Trophoblast cell (in vitro differentiated cells and primary cell): Measurements from ENCODE around the gene ZNF18.

Experiments used
- DNase-seq, 2 donors: peaks; one replicate each; pipeline ENCODE4 v3.0.0-alpha.2; 2016
- H2AFZ ChIP-seq: 2 replicates; pipeline ENCODE4 v1.6.1; 2013; ENCODE audit warnings: low read length, moderate library complexity, mild to moderate bottlenecking; ENCODE audit not compliant: insufficient read depth, poor library complexity
- H2AK5ac ChIP-seq: 2 replicates; pipeline ENCODE4 v1.6.1; 2013; ENCODE audit warnings: mild to moderate bottlenecking, low read length
- H2BK120ac ChIP-seq: 2 replicates; pipeline ENCODE4 v1.6.1; 2013; ENCODE audit warnings: low read length, mild to moderate bottlenecking, moderate library complexity; ENCODE audit not compliant: insufficient read depth, poor library complexity
- H2BK12ac ChIP-seq: 2 replicates; pipeline ENCODE4 v1.6.1; 2013; ENCODE audit warnings: mild to moderate bottlenecking, low read length, moderate library complexity
- H2BK5ac ChIP-seq: 2 replicates; pipeline ENCODE4 v1.6.1; 2013; ENCODE audit warnings: low read length, low read depth, moderate library complexity, mild to moderate bottlenecking; ENCODE audit not compliant: poor library complexity
- H3K14ac ChIP-seq: 2 replicates; pipeline ENCODE4 v1.6.1; 2013; ENCODE audit warnings: mild to moderate bottlenecking, low read length
- H3K18ac ChIP-seq: 2 replicates; pipeline ENCODE4 v1.6.1; 2013; ENCODE audit warnings: mild to moderate bottlenecking, low read length
- H3K23ac ChIP-seq: 2 replicates; pipeline ENCODE4 v1.6.1; 2013; ENCODE audit warnings: low read length
- H3K27ac ChIP-seq: 2 replicates; pipeline ENCODE4 v1.5.1; 2013; ENCODE audit warnings: low read depth, mild to moderate bottlenecking, inconsistent platforms, low read length, moderate library complexity
- H3K27me3 ChIP-seq: 2 replicates; pipeline ENCODE4 v1.6.1; 2013; ENCODE audit warnings: inconsistent platforms, mild to moderate bottlenecking, low read length, moderate library complexity; ENCODE audit not compliant: insufficient read depth
- H3K36me3 ChIP-seq, 2 experiments: 1 replicate in 1 of 2; 2 replicates in 1 of 2; pipeline ENCODE4 v1.6.1; 2013; ENCODE audit warnings: low read length in 2 of 2, mild to moderate bottlenecking in 2 of 2, moderate library complexity in 1 of 2; ENCODE audit not compliant: insufficient read depth in 2 of 2, control insufficient read depth in 1 of 2
- H3K4ac ChIP-seq: 2 replicates; pipeline ENCODE4 v1.6.1; 2013; ENCODE audit warnings: low read depth, mild to moderate bottlenecking, low read length, moderate library complexity
- H3K4me1 ChIP-seq, 2 experiments: 1 replicate in 1 of 2; 2 replicates in 1 of 2; pipeline ENCODE4 v1.6.1; 2013; ENCODE audit warnings: low read length in 2 of 2, mild to moderate bottlenecking in 2 of 2, moderate library complexity in 1 of 2; ENCODE audit not compliant: insufficient read depth in 2 of 2, control insufficient read depth in 1 of 2
- H3K4me2 ChIP-seq: 2 replicates; pipeline ENCODE4 v1.6.1; 2013; ENCODE audit warnings: inconsistent platforms, mild to moderate bottlenecking, low read length, moderate library complexity
- H3K4me3 ChIP-seq: 2 replicates; pipeline ENCODE4 v1.5.1; 2013; ENCODE audit warnings: mild to moderate bottlenecking, low read depth, low read length, inconsistent platforms
- H3K79me1 ChIP-seq: one replicate; pipeline ENCODE4 v1.6.1; 2013; ENCODE audit warnings: low read length
- H3K79me2 ChIP-seq: 2 replicates; pipeline ENCODE4 v1.6.1; 2013; ENCODE audit warnings: low read length, mild to moderate bottlenecking; ENCODE audit not compliant: control insufficient read depth, insufficient read depth, poor library complexity
- H3K9ac ChIP-seq: 2 replicates; pipeline ENCODE4 v1.6.1; 2013; ENCODE audit warnings: mild to moderate bottlenecking, low read length
- H3K9me3 ChIP-seq: 2 replicates; pipeline ENCODE4 v1.6.1; 2013; ENCODE audit warnings: low read depth, mild to moderate bottlenecking, control low read depth, inconsistent platforms, low read length; ENCODE audit not compliant: insufficient read depth
- H4K12ac ChIP-seq: 2 replicates; pipeline ENCODE4 v1.6.1; 2013; ENCODE audit warnings: low read depth, mild to moderate bottlenecking, low read length, moderate library complexity
- H4K8ac ChIP-seq: 2 replicates; pipeline ENCODE4 v1.6.1; 2013; ENCODE audit warnings: low read depth, mild to moderate bottlenecking, low read length, moderate library complexity
- H4K91ac ChIP-seq: one replicate; pipeline ENCODE4 v1.6.1; 2013; ENCODE audit warnings: low read depth, mild to moderate bottlenecking, low read length, moderate library complexity
- WGBS: extraction: QIAGEN DNeasy Blood & Tissue Kit; methylation state at CpG from one replicate; pipeline ENCODE4 v1.1.7; 2013; ENCODE audit warnings: missing lambda C conversion rate; ENCODE audit not compliant: insufficient read length, insufficient coverage; ENCODE audit errors: extremely low coverage; 5-methylcytosine and 5-hydroxymethylcytosine counted together

Gene ZNF18

DNA sequence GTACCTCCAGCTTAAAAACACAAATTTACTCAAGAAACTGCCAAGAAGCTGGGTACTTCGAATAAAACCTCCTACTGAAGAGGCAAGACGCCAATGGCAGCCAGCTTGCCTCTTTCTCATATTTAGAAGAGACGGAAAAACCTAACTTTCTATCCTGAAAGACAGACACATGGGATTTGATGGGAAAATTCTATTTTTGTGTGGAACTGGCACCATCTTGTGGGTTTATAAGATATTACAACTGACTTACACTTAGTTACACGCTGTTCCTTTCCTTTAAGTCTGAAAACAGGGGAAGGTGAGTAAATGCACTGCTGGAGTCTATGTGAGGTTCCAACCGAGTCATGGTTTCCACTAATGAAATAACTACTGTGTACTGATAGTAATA is 10.3 kb downstream of the ZNF18 start:
- DNase-seq = peak; percentile 11 to 70
- Histone ChIP-seq H3K36me3 (peaks cover 0 to 8% of the 10 kb centered on the region in 2 experiments), H2BK12ac (no peak overlapping the region), H3K4me1 (peaks cover 2 to 6% of the 10 kb centered on the region in 2 experiments), H3K27ac (no peak overlapping the region), H2BK5ac (no peak overlapping the region), H3K4me2 (no peak overlapping the region), H2AK5ac (no peak overlapping the region), H3K18ac (no peak overlapping the region), H3K27me3 (no peaks in the 10 kb centered on the region), H2BK120ac (no peak overlapping the region), H3K4me3 (no peak overlapping the region), H2AFZ (no peak overlapping the region), H4K12ac (no peak overlapping the region), H3K9me3 (no peaks in the 10 kb centered on the region), H3K79me1 (no peaks in the 10 kb centered on the region), H3K23ac (no peak overlapping the region), H3K79me2 (no peaks in the 10 kb centered on the region), H3K14ac (no peak overlapping the region), H3K4ac (no peak overlapping the region), H4K8ac (no peak overlapping the region), H4K91ac (no peak overlapping the region), H3K9ac (no peak overlapping the region)
- WGBS = no CpG with 5 or more reads among the region's 5 CpGs

DNA sequence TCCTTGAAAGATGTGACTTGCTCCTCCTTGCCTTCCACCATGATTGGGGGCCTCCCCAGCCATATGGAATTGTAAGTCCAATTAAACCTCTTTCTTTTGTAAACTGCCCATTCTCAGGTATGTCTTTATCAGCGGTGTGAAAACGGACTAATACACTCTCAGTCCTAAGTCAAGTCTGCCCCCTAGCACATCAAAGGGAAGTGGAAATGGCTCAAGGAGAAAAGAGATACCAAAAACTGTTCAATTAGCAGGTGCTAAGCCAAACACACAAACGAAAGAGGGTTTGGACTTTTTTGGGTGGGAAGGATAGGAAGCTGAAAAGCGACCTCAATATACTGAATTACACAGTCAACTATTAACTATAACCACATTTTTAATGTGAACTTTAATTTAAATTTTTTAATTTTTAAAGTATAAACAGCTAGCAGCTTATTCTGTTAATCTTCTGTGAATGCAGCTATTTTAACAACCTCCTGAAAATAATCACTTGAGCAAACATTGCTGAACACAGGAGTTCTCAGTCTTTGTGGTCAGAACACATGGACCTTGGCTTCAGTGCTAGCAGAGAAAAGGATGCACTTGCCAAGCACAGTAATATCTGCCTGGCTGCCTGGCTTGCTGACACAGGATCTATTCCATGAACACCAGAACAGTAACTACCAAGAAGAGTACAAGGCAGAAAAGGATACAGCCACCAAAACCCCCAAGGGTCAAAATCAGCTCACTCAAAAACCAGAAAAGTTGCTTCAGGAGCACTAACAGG is 10.9 kb downstream of the ZNF18 start:
- Histone ChIP-seq H3K79me2 (no peaks in the 10 kb centered on the region), H3K9me3 (no peaks in the 10 kb centered on the region), H3K4me3 (no peak overlapping the region), H4K12ac (no peak overlapping the region), H2BK12ac (no peak overlapping the region), H3K4ac (no peak overlapping the region), H2AFZ (no peak overlapping the region), H3K27me3 (no peaks in the 10 kb centered on the region), H2BK5ac (no peak overlapping the region), H3K23ac (no peak overlapping the region), H3K4me2 (no peak overlapping the region), H3K27ac (no peak overlapping the region), H3K9ac (no peak overlapping the region), H3K4me1 (peaks cover 2 to 6% of the 10 kb centered on the region in 2 experiments), H3K18ac (no peak overlapping the region), H3K14ac (no peak overlapping the region), H2AK5ac (no peak overlapping the region), H3K36me3 (peaks cover 0 to 8% of the 10 kb centered on the region in 2 experiments), H4K8ac (no peak overlapping the region), H3K79me1 (no peaks in the 10 kb centered on the region), H2BK120ac (no peak overlapping the region), H4K91ac (no peak overlapping the region)
- DNase-seq = no peak
- no CpG with 5 or more reads among the region's 4 CpGs for WGBS

DNA sequence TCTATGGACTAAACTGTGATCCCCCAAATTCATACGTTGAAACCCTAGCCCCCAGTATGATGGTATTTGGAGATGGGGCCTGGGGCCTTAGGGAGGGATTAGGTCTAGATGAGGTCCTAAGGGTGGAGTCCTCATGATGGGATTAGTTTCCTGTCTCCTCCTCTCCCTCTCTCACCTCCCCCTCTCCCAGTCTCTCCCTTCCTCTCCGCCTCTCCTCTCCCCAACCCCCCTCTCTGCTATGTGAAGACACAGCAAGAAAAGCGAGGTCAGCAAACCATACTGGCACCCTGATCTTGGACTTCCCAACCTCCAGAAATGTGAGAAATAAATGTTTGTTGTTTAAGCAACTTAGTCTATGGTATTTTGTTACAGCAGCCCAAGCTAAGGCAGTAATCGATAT is 15.4 kb downstream of the ZNF18 start:
- no peak overlapping the region for H2BK5ac ChIP-seq
- no peaks in the 10 kb centered on the region for H3K79me2 ChIP-seq
- no peak overlapping the region for H3K4me2 ChIP-seq
- H4K12ac ChIP-seq = no peak overlapping the region
- no peaks in the 10 kb centered on the region for H3K4me1 ChIP-seq
- H3K36me3 ChIP-seq = peaks cover 3 to 12% of the 10 kb centered on the region in 2 experiments
- no peak overlapping the region for H2BK120ac ChIP-seq
- H4K8ac ChIP-seq = no peak overlapping the region
- H3K79me1 ChIP-seq = no peaks in the 10 kb centered on the region
- no peak overlapping the region for H3K4me3 ChIP-seq
- no peak overlapping the region for H3K4ac ChIP-seq
- no peak overlapping the region for H3K14ac ChIP-seq
- H3K9me3 ChIP-seq = no peaks in the 10 kb centered on the region
- H3K27me3 ChIP-seq = no peaks in the 10 kb centered on the region
- H2AK5ac ChIP-seq = no peak overlapping the region
- H3K23ac ChIP-seq = no peak overlapping the region
- no peak overlapping the region for H3K18ac ChIP-seq
- H4K91ac ChIP-seq = no peak overlapping the region
- no peak overlapping the region for H2AFZ ChIP-seq
- no peak for DNase-seq
- no peak overlapping the region for H2BK12ac ChIP-seq
- no CpG with 5 or more reads among the region's 4 CpGs for WGBS
- H3K9ac ChIP-seq = no peak overlapping the region
- H3K27ac ChIP-seq = no peak overlapping the region

DNA sequence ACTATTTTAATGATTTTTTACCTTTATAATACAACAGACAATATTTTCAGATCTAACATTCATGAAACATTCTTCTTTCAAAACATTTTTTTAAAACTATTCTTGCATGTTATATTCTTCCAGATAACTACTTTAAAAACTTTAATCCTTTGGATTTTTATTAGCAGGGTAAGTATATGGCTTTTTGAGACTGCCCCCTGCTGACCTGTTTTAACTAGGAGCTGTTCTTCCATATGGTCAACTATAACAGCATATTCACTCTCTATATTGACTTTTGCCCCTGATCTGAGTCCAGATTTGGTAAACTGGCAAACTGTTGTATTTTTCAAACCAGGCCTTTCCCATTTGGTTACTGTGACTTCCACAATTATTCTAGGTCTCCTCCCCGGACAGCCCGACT is 16.5 kb downstream of the ZNF18 start:
- H3K79me2 ChIP-seq = no peaks in the 10 kb centered on the region
- H3K36me3 ChIP-seq = peaks cover 3 to 12% of the 10 kb centered on the region in 2 experiments
- peak in 1 of 2 donors; percentile 6 for DNase-seq
- no peaks in the 10 kb centered on the region for H3K79me1 ChIP-seq
- no peak overlapping the region for H4K8ac ChIP-seq
- H3K18ac ChIP-seq = no peak overlapping the region
- no peak overlapping the region for H2BK120ac ChIP-seq
- H2AK5ac ChIP-seq = no peak overlapping the region
- no peak overlapping the region for H4K91ac ChIP-seq
- H3K9ac ChIP-seq = no peak overlapping the region
- no peaks in the 10 kb centered on the region for H3K27me3 ChIP-seq
- H3K4me1 ChIP-seq = no peaks in the 10 kb centered on the region
- no peak overlapping the region for H3K4me3 ChIP-seq
- no peak overlapping the region for H4K12ac ChIP-seq
- H2BK12ac ChIP-seq = no peak overlapping the region
- H3K4me2 ChIP-seq = no peak overlapping the region
- no peak overlapping the region for H3K14ac ChIP-seq
- H2AFZ ChIP-seq = no peak overlapping the region
- no peak overlapping the region for H3K23ac ChIP-seq
- WGBS = no CpG with 5 or more reads among the region's 2 CpGs
- H3K27ac ChIP-seq = no peak overlapping the region
- H3K4ac ChIP-seq = no peak overlapping the region
- no peak overlapping the region for H2BK5ac ChIP-seq
- no peaks in the 10 kb centered on the region for H3K9me3 ChIP-seq
